ENCODE data around the gene HMGXB4.

DNA sequence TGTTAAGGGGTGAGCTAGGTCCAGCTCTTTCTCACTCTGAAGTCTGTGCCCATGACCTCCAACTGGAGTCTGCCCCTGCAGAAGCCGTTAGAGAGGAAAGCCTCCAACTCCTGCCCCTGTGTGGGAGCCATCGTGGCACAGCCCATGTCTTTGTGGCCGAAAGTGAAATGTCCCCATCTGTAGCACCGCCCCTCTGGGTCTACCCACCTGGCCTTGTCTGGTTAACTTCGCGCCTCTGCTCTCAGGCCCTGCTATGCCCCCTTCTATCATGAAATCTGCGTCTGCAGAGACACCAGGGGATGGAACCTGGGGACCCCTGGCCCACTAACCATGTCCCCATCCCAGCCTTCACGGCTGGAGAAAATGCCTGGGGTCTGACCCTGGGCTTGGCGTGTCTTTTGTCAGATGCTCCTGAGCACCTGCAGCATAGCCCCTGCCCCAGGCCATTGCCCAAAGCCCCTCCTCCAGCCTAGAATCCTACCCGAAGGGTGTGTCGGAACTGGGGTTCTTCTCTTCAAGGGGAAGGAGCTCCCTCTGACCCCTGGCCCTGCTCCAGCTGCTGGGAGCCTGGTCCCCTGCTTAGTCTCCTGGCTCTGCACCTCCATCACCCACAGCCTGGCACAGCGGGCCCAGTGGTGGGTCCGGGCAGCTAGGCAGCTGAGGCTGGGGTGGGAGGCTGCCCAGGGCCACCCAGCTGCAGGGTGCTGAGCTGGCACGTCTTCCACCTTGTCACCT lies 87.8 kb downstream of the HMGXB4 start:
- TF ChIP-seq CTCF (IDR thresholded peaks at IDR 0.05; ENCODE audit: control extremely low read depth in 1 of 3, insufficient read depth in 1 of 3, low read depth in 1 of 3, low read length in 3 of 3), result no peak
- no peak for TF ChIP-seq TCF12 (IDR thresholded peaks at IDR 0.05; ENCODE audit: low read depth, low read length)
- TF ChIP-seq POLR2A (IDR thresholded peaks at IDR 0.05; ENCODE audit: control extremely low read depth in 1 of 2, low read depth in 2 of 2, low read length in 2 of 2), result no peak

Data from H1 (cell line).